Measurements from ENCODE around the gene RDX.
"Not testable (repeated sequence)": the region's sequence is repeated elsewhere in the genome, so short reads cannot be mapped to it uniquely, and the experiment has no call there.

The RDX gene

GRCh38 chr11:110296226-110297075, at the start of gene RDX:
Gene RDX, minus strand, starts transcription at chr11:110296614. Its CDS starts 16,922 bp downstream, at chr11:110279692.
- DNase-seq (ENCODE audit: low read depth) = no peak

- no peak for DNase-seq (ENCODE audit: low read depth)
Observed at GRCh38 chr11:110345743-110346142, 49.3 kb upstream of the RDX start.

- DNase-seq (ENCODE audit: low read depth) = no peak
Observed at GRCh38 chr11:110340436-110340835, 44.0 kb upstream of the RDX start.

GRCh38 chr11:110339456-110340250, 43.2 kb upstream of the RDX start:
- no peak for DNase-seq (ENCODE audit: low read depth)

- DNase-seq (ENCODE audit: low read depth) = no peak
Observed at GRCh38 chr11:110338684-110339083, 42.3 kb upstream of the RDX start.

GRCh38 chr11:110337570-110338193, 41.3 kb upstream of the RDX start:
- no peak for DNase-seq (ENCODE audit: low read depth)

- no peak for DNase-seq (ENCODE audit: low read depth)
Observed at GRCh38 chr11:110336054-110336453, 39.6 kb upstream of the RDX start.

- DNase-seq (ENCODE audit: low read depth) = no peak
Observed at GRCh38 chr11:110335358-110335757, 38.9 kb upstream of the RDX start.

- no peak for DNase-seq (ENCODE audit: low read depth)
Observed at GRCh38 chr11:110331626-110332025, 35.2 kb upstream of the RDX start.

- no peak for DNase-seq (ENCODE audit: low read depth)
Observed at GRCh38 chr11:110329445-110329844, 33.0 kb upstream of the RDX start.

- DNase-seq (ENCODE audit: low read depth) = no peak
Observed at GRCh38 chr11:110327508-110327907, 31.1 kb upstream of the RDX start.

- no peak for DNase-seq (ENCODE audit: low read depth)
Observed at GRCh38 chr11:110323786-110324185, 27.4 kb upstream of the RDX start.

GRCh38 chr11:110319501-110319900, 23.1 kb upstream of the RDX start:
- DNase-seq (ENCODE audit: low read depth) = no peak

- no peak for DNase-seq (ENCODE audit: low read depth)
Observed at GRCh38 chr11:110318638-110319404, 22.4 kb upstream of the RDX start.

- no peak for DNase-seq (ENCODE audit: low read depth)
Observed at GRCh38 chr11:110317516-110317932, 21.1 kb upstream of the RDX start.

- DNase-seq (ENCODE audit: low read depth) = no peak
Observed at GRCh38 chr11:110314366-110315095, 18.1 kb upstream of the RDX start.

GRCh38 chr11:110312670-110313069, 16.3 kb upstream of the RDX start:
- no peak for DNase-seq (ENCODE audit: low read depth)

GRCh38 chr11:110311783-110312579, 15.6 kb upstream of the RDX start:
- DNase-seq (ENCODE audit: low read depth) = no peak

- DNase-seq (ENCODE audit: low read depth) = no peak
Observed at GRCh38 chr11:110308071-110308470, 11.7 kb upstream of the RDX start.

GRCh38 chr11:110306019-110306388, 9.6 kb upstream of the RDX start:
- DNase-seq (ENCODE audit: low read depth) = not testable (repeated sequence)
